NCI-H524 (cell line): ENCODE data around the gene FGF4.

Experiments used
- DNase-seq, 2 experiments: peaks; one replicate each; lab custom pipeline; 2025; lab: John Stamatoyannopoulos, UW

The FGF4 gene

DNA sequence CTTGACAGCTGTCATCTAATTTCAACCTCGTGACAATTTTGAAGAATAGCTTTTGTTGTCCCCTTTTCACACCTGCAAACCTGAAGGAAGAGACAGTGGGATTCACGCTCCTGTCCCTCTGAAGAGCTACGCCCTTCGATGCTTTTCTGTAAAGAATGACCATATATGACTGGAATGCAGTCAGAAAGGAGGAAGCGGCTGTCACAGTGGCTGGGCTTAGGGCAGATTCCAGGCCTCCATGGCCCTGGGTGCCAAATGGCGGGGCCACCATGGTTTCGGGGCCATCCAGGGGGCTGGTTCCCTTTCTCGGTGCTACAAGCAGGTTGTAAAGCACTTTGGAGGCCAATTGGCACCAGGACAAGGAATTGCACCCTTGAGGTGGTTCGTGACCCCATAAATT, 49.1 kb downstream of the FGF4 start:
- no peak for DNase-seq

DNA sequence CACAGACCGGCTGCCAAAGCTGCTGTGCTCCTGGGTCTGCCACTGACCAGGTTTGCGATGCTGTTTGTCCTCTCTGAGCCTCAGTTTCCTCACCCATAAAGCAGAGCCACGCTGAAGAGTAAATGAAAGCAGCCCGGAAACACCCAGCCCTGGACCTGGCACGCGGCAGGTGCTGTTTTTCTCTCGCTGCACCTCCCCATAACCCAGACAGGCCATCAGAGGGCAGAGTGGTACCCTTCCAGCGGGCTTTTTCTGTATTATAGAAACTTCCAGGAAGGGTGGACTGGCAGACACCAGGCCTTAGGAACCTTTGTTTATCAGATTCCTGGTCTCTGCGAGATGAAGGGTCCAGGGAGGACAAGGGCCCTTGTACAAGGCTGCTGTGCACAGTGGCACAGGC, 53.4 kb downstream of the FGF4 start:
- DNase-seq = peak in 1 of 2 experiments; percentile 27

GRCh38 chr11:69721106-69721505, 54.0 kb downstream of the FGF4 start:
- no peak for DNase-seq
